ENCODE measurements around the gene IFITM1. TPM values are rescaled to one million over a fixed set of nuclear protein-coding genes. Genes with fewer than 3 reads are reported as not detected.

Gene IFITM1
- total and polyA plus RNA-seq, 2 of the 8 experiments (the other 6 are each of a cell fraction or from before 2014, with no cell fraction given): 394 to 1,464 TPM

- TF ChIP-seq ATF3 (IDR thresholded peaks at IDR 0.05; ENCODE audit: insufficient read depth, low read depth, low read length): no peak
Measured at GRCh38 chr11:350723-351255, 36.9 kb downstream of the IFITM1 start (continued).
